Hippocampal formation (tissue), 2 donors: Measurements from ENCODE around the gene GLE1.
"Not testable (repeated sequence)": the region's sequence is repeated elsewhere in the genome, so short reads cannot be mapped to it uniquely, and the experiment has no call there.

Source experiments
- DNase-seq, 2 donors: peaks; one replicate each; lab custom pipeline; 2025; lab: John Stamatoyannopoulos, UW

GLE1 gene

GRCh38 chr9:128497824-128498610, 6.5 kb upstream of the GLE1 start:
- DNase-seq: peak; percentile 40 to 51

- DNase-seq: no peak
Observed at GRCh38 chr9:128498911-128499310, 5.6 kb upstream of the GLE1 start.

GRCh38 chr9:128499920-128500319, 4.6 kb upstream of the GLE1 start:
- DNase-seq: no peak

GRCh38 chr9:128503415-128503825, 1.1 kb upstream of the GLE1 start:
- not testable (repeated sequence) for DNase-seq

- DNase-seq: no peak
Observed at GRCh38 chr9:128503870-128504269, 649 bp upstream of the GLE1 start.

GRCh38 chr9:128505414-128505765, 871 bp downstream of the GLE1 start:
- DNase-seq: no peak

GRCh38 chr9:128505906-128506305, 1.4 kb downstream of the GLE1 start:
- DNase-seq: not testable (repeated sequence)

GRCh38 chr9:128512820-128513219, 8.3 kb downstream of the GLE1 start:
- no peak for DNase-seq

- DNase-seq: no peak
Observed at GRCh38 chr9:128521956-128522355, 17.4 kb downstream of the GLE1 start.

GRCh38 chr9:128523199-128523925, 18.8 kb downstream of the GLE1 start:
- DNase-seq: peak in 1 of 2 donors; percentile 16

- DNase-seq: no peak
Observed at GRCh38 chr9:128526720-128527119, 22.2 kb downstream of the GLE1 start.

GRCh38 chr9:128528445-128529160, 24.1 kb downstream of the GLE1 start:
- DNase-seq: no peak

- no peak for DNase-seq
Observed at GRCh38 chr9:128529191-128529590, 24.7 kb downstream of the GLE1 start.

- no peak for DNase-seq
Observed at GRCh38 chr9:128532581-128532980, 28.1 kb downstream of the GLE1 start.

GRCh38 chr9:128540634-128541360, 36.3 kb downstream of the GLE1 start:
- DNase-seq: no peak

GRCh38 chr9:128546504-128546903, 42.0 kb downstream of the GLE1 start:
- no peak for DNase-seq

- DNase-seq: no peak
Observed at GRCh38 chr9:128548876-128549275, 44.4 kb downstream of the GLE1 start.

GRCh38 chr9:128550226-128550625, 45.7 kb downstream of the GLE1 start:
- DNase-seq: peak in 1 of 2 donors; percentile 21

GRCh38 chr9:128550770-128551656, 46.5 kb downstream of the GLE1 start:
- peak; percentile 56 to 68 for DNase-seq

GRCh38 chr9:128551657-128552152, 47.2 kb downstream of the GLE1 start:
- no peak for DNase-seq
